HEK293 (cell line): Measurements from ENCODE around the gene SULT1C2.

ENCODE experiments used
- CTCF ChIA-PET: fragments of 350-600 bp; formaldehyde crosslinking; extraction: SDS; loops from one replicate; lab custom pipeline; 2021; ENCODE audit warnings: antibody characterized with exemption; lab: Yijun Ruan, JAX
- POLR2A ChIA-PET: fragments of 300-600 bp; formaldehyde crosslinking; extraction: SDS; loops from one replicate; lab custom pipeline; 2020; ENCODE audit warnings: antibody characterized with exemption, inconsistent platforms; lab: Yijun Ruan, JAX
- H3K27ac ChIP-seq: fragments of 200-500 bp; sonication (Bioruptor generic); 2 replicates; pipeline ENCODE4 v1.5.1; 2014; ENCODE audit warnings: low read depth, low read length, control low read depth, inconsistent platforms; ENCODE audit errors: extremely low read depth
- H3K36me3 ChIP-seq, 2 experiments: fragments of 200-500 bp in 1 of 2; sonication (Bioruptor generic) in 1 of 2; 1 replicate in 1 of 2; 2 replicates in 1 of 2; pipeline ENCODE4 v1.5.1; 2014 to 2017; ENCODE audit warnings: inconsistent platforms in 2 of 2, low read length in 2 of 2; ENCODE audit not compliant: control insufficient read depth in 2 of 2, insufficient read depth in 1 of 2
- H3K4me1 ChIP-seq: fragments of 200-500 bp; sonication (Bioruptor generic); 2 replicates; pipeline ENCODE4 v1.5.1; 2014; ENCODE audit warnings: mild to moderate bottlenecking, low read length, inconsistent platforms; ENCODE audit not compliant: control insufficient read depth, insufficient read depth
- H3K4me3 ChIP-seq: 2 replicates; pipeline ENCODE4 v1.5.1; 2011; ENCODE audit warnings: low read depth, mild to moderate bottlenecking, control low read depth, low read length, moderate library complexity
- H3K9me3 ChIP-seq: fragments of 200-500 bp; sonication (Bioruptor generic); 2 replicates; pipeline ENCODE4 v1.5.1; 2014; ENCODE audit warnings: low read depth, low read length, inconsistent platforms; ENCODE audit not compliant: control insufficient read depth, insufficient read depth
- BCL6B ChIP-seq: fragments of 450-650 bp; formaldehyde crosslinking; IDR thresholded peaks from 2 replicates; pipeline ENCODE4 v1.5.1; 2017; ENCODE audit warnings: missing biosample characterization, missing genetic modification characterization
- HOXC10 ChIP-seq: sonication (generic); formaldehyde crosslinking; IDR thresholded peaks from 2 replicates; pipeline ENCODE4 v1.8.1; 2023; ENCODE audit warnings: mild to moderate bottlenecking, missing genetic modification reagents
- KLF7 ChIP-seq: fragments of 450-650 bp; formaldehyde crosslinking; IDR thresholded peaks from 2 replicates; pipeline ENCODE4 v1.5.1; 2016; ENCODE audit warnings: missing biosample characterization, missing genetic modification characterization, borderline replicate concordance
- OSR2 ChIP-seq: fragments of 450-650 bp; formaldehyde crosslinking; IDR thresholded peaks from 2 replicates; pipeline ENCODE4 v1.5.1; 2016; ENCODE audit warnings: missing biosample characterization, missing genetic modification characterization
- SP3 ChIP-seq: fragments of 450-650 bp; formaldehyde crosslinking; IDR thresholded peaks from 2 replicates; pipeline ENCODE4 v1.5.1; 2016; ENCODE audit warnings: missing biosample characterization, missing genetic modification characterization
- TCF7L2 ChIP-seq: IDR thresholded peaks from 2 replicates; pipeline ENCODE4 v1.6.1; 2011; ENCODE audit warnings: low read depth, mild to moderate bottlenecking, inconsistent platforms, low read length, moderate library complexity, borderline replicate concordance
- ZBTB48 ChIP-seq: fragments of 450-650 bp; formaldehyde crosslinking; IDR thresholded peaks from 2 replicates; pipeline ENCODE4 v1.5.1; 2016; ENCODE audit warnings: missing biosample characterization, missing genetic modification characterization
- ZNF146 ChIP-seq: fragments of 450-650 bp; formaldehyde crosslinking; IDR thresholded peaks from 2 replicates; pipeline ENCODE4 v1.5.1; 2016; ENCODE audit warnings: missing biosample characterization, missing genetic modification characterization
- ZNF157 ChIP-seq: fragments of 450-650 bp; formaldehyde crosslinking; IDR thresholded peaks from 2 replicates; pipeline ENCODE4 v1.5.1; 2016; ENCODE audit warnings: missing biosample characterization, missing genetic modification characterization
- ZNF214 ChIP-seq: fragments of 450-650 bp; formaldehyde crosslinking; IDR thresholded peaks from 2 replicates; pipeline ENCODE4 v1.5.1; 2017; ENCODE audit warnings: missing biosample characterization, mild to moderate bottlenecking, missing genetic modification characterization, borderline replicate concordance
- ZNF266 ChIP-seq: fragments of 450-650 bp; formaldehyde crosslinking; IDR thresholded peaks from 2 replicates; pipeline ENCODE4 v1.5.1; 2016; ENCODE audit warnings: missing biosample characterization, missing genetic modification characterization, low read depth
- ZNF302 ChIP-seq: fragments of 450-650 bp; formaldehyde crosslinking; IDR thresholded peaks from 2 replicates; pipeline ENCODE4 v1.5.1; 2016; ENCODE audit warnings: missing biosample characterization, missing genetic modification characterization, low read depth
- ZNF341 ChIP-seq: fragments of 450-650 bp; formaldehyde crosslinking; IDR thresholded peaks from 2 replicates; pipeline ENCODE4; 2016; ENCODE audit warnings: low read depth, missing biosample characterization, missing genetic modification characterization
- ZNF354C ChIP-seq: fragments of 450-650 bp; formaldehyde crosslinking; IDR thresholded peaks from 2 replicates; pipeline ENCODE4 v1.5.1; 2016; ENCODE audit warnings: missing biosample characterization, missing genetic modification characterization, low read depth, borderline replicate concordance
- ZNF404 ChIP-seq: fragments of 450-650 bp; formaldehyde crosslinking; IDR thresholded peaks from 2 replicates; pipeline ENCODE4 v1.5.1; 2017; ENCODE audit warnings: missing biosample characterization, missing genetic modification characterization
- ZNF48 ChIP-seq: fragments of 450-650 bp; formaldehyde crosslinking; IDR thresholded peaks from 2 replicates; pipeline ENCODE4 v1.5.1; 2016; ENCODE audit warnings: missing biosample characterization, missing genetic modification characterization
- ZNF510 ChIP-seq: fragments of 450-650 bp; formaldehyde crosslinking; IDR thresholded peaks from 2 replicates; pipeline ENCODE4 v1.5.1; 2018; ENCODE audit warnings: mild to moderate bottlenecking, missing genetic modification characterization, missing biosample characterization; ENCODE audit not compliant: insufficient replicate concordance
- ZNF560 ChIP-seq: fragments of 450-650 bp; formaldehyde crosslinking; IDR thresholded peaks from 2 replicates; pipeline ENCODE4 v1.5.1; 2017; ENCODE audit warnings: missing biosample characterization, missing genetic modification characterization, borderline replicate concordance
- ZNF629 ChIP-seq: fragments of 450-650 bp; formaldehyde crosslinking; IDR thresholded peaks from 2 replicates; pipeline ENCODE4 v1.5.1; 2017; ENCODE audit warnings: missing biosample characterization, missing genetic modification characterization
- ZNF658 ChIP-seq: fragments of 450-650 bp; formaldehyde crosslinking; IDR thresholded peaks from 2 replicates; pipeline ENCODE4; 2016; ENCODE audit warnings: missing biosample characterization, missing genetic modification characterization
- ZNF660 ChIP-seq: fragments of 450-650 bp; IDR thresholded peaks from 2 replicates; pipeline ENCODE4 v1.5.1; 2018; ENCODE audit warnings: missing biosample characterization, mild to moderate bottlenecking, missing genetic modification characterization
- ZNF747 ChIP-seq: fragments of 450-650 bp; formaldehyde crosslinking; IDR thresholded peaks from 2 replicates; pipeline ENCODE4 v1.5.1; 2016; ENCODE audit warnings: missing biosample characterization, missing genetic modification characterization
- ZSCAN30 ChIP-seq: fragments of 450-650 bp; IDR thresholded peaks from 2 replicates; pipeline ENCODE4 v1.5.1; 2018; ENCODE audit warnings: missing biosample characterization, mild to moderate bottlenecking, missing genetic modification characterization, moderate library complexity

The SULT1C2 gene

GRCh38 chr2:108324531-108325255 lies 36.0 kb downstream of the SULT1C2 start:
- CTCF ChIA-PET, result interaction anchor here (0.7 kb wide), 1 partner anchor 53 kb away, joined by 3 read pairs; no protein-coding TSS in a partner anchor
- TF ChIP-seq HOXC10 (no peak), ZNF341 (no peak), ZNF658 (tag by site-specific recombination) (no peak), SP3 (no peak), KLF7 (tag by site-specific recombination) (no peak), ZBTB48 (no peak), ZNF157 (tag by site-specific recombination) (no peak), ZNF48 (no peak), ZSCAN30 (tag by site-specific recombination) (no peak), ZNF266 (no peak), TCF7L2 (no peak), ZNF214 (tag by site-specific recombination) (no peak), ZNF660 (tag by site-specific recombination) (no peak), OSR2 (tag by site-specific recombination) (no peak), ZNF404 (tag by site-specific recombination) (no peak), ZNF302 (tag by site-specific recombination) (no peak), ZNF354C (no peak), ZNF629 (tag by site-specific recombination) (no peak)

GRCh38 chr2:108325756-108326155 lies 37.1 kb downstream of the SULT1C2 start:
- POLR2A ChIA-PET, result interaction anchor here (0.6 kb wide), 1 partner anchor 136 kb away, joined by 5 read pairs; no protein-coding TSS in a partner anchor
- Histone ChIP-seq H3K9me3 (no peaks in the 10 kb centered on the region), H3K36me3 (no peaks in the 10 kb centered on the region), H3K4me3 (no peak overlapping the region), H3K4me1 (0 out of 2 replicates have a peak, but pooled peaks cover 2% of the 10 kb centered on the region), H3K27ac (no peak overlapping the region)
- CTCF ChIA-PET, result no interaction called here
- TF ChIP-seq ZNF747 (tag by site-specific recombination) (no peak), BCL6B (tag by site-specific recombination) (no peak), ZNF560 (tag by site-specific recombination) (no peak)

More at GRCh38 chr2:108324531-108325255, 36.0 kb downstream of the SULT1C2 start:
- H3K4me1 ChIP-seq, result no peaks in the 10 kb centered on the region
- H3K4me3 ChIP-seq, result no peak overlapping the region
- POLR2A ChIA-PET, result interaction anchor here (0.6 kb wide), 1 partner anchor 137 kb away, joined by 5 read pairs; no protein-coding TSS in a partner anchor
- no peaks in the 10 kb centered on the region for H3K36me3 ChIP-seq
- no peak overlapping the region for H3K27ac ChIP-seq
- no peaks in the 10 kb centered on the region for H3K9me3 ChIP-seq

GRCh38 chr2:108329771-108330170 lies 41.1 kb downstream of the SULT1C2 start:
- no peak for TF ChIP-seq ZNF510 (tag by site-specific recombination)
- no peak for TF ChIP-seq ZNF146 (tag by site-specific recombination)
- no peak for TF ChIP-seq ZNF747 (tag by site-specific recombination)
- Histone ChIP-seq H3K4me3 (no peak overlapping the region), H3K36me3 (no peaks in the 10 kb centered on the region), H3K27ac (no peak overlapping the region), H3K4me1 (0 out of 2 replicates have a peak, but pooled peaks cover 2% of the 10 kb centered on the region), H3K9me3 (no peaks in the 10 kb centered on the region)
- POLR2A ChIA-PET, result no interaction called here
- CTCF ChIA-PET, result no interaction called here
